HL-60 (cell line): Measurements from ENCODE around the gene NBPF6.

Experiments used
- DNase-seq, 2 experiments: peaks; one replicate each; pipeline ENCODE4 v3.0.0-alpha.2; 2010 to 2020; ENCODE audit warnings: low read depth in 1 of 2, low spot score in 1 of 2
- H3K27ac ChIP-seq: fragments of 250-450 bp; sonication (Bioruptor Pico); replicated peaks from 2 replicates; pipeline ENCODE4 v1.5.1; 2020; ENCODE audit warnings: mild to moderate bottlenecking, moderate library complexity
- H3K27me3 ChIP-seq: fragments of 250-450 bp; sonication (Bioruptor Pico); 2 replicates; pipeline ENCODE4 v1.5.1; 2021; ENCODE audit warnings: mild to moderate bottlenecking, moderate library complexity; ENCODE audit not compliant: insufficient read depth, poor library complexity, severe bottlenecking
- H3K4me3 ChIP-seq: replicated peaks from 2 replicates; pipeline ENCODE4 v1.5.1; 2011; ENCODE audit warnings: mild to moderate bottlenecking, control low read depth, low read length; ENCODE audit not compliant: insufficient read depth
- CTCF ChIP-seq: IDR thresholded peaks from one replicate; pipeline ENCODE4 v1.5.1; 2011; ENCODE audit warnings: low read length, control low read depth, inconsistent platforms; ENCODE audit not compliant: insufficient read depth
- GABPA ChIP-seq: IDR thresholded peaks from 2 replicates; pipeline ENCODE4 v1.6.1; 2012; ENCODE audit warnings: low read depth
- POLR2AphosphoS5 ChIP-seq: IDR thresholded peaks from 2 replicates; pipeline ENCODE4 v1.6.1; 2012; ENCODE audit warnings: low read depth
- REST ChIP-seq: IDR thresholded peaks from 2 replicates; pipeline ENCODE4 v1.6.1; 2012; ENCODE audit warnings: low read depth; ENCODE audit not compliant: insufficient replicate concordance
- SPI1 ChIP-seq: IDR thresholded peaks from 2 replicates; pipeline ENCODE4 v1.6.1; 2012; ENCODE audit warnings: low read depth, mild to moderate bottlenecking, borderline replicate concordance

The NBPF6 gene

GRCh38 chr1:108502138-108502537, 52.0 kb downstream of the NBPF6 start:
- H3K27ac ChIP-seq: no peak overlapping the region
- H3K4me3 ChIP-seq: no peak overlapping the region
- TF ChIP-seq CTCF (no peak), POLR2AphosphoS5 (no peak), SPI1 (no peak), REST (no peak), GABPA (no peak)
- peaks cover 18% of the 10 kb centered on the region for H3K27me3 ChIP-seq
- DNase-seq: no peak

- DNase-seq: no peak
- Histone ChIP-seq H3K27ac (no peak overlapping the region), H3K4me3 (no peak overlapping the region), H3K27me3 (peaks cover 18% of the 10 kb centered on the region)
- TF ChIP-seq REST (no peak), GABPA (no peak), SPI1 (no peak), POLR2AphosphoS5 (no peak), CTCF (no peak)
Observed at GRCh38 chr1:108502624-108503023, 52.5 kb downstream of the NBPF6 start.

GRCh38 chr1:108503062-108503733, 53.1 kb downstream of the NBPF6 start:
- TF ChIP-seq GABPA (no peak), REST (no peak), SPI1 (no peak), CTCF (no peak), POLR2AphosphoS5 (no peak)
- DNase-seq: no peak
- H3K27ac ChIP-seq: no peak overlapping the region
- peaks cover 18% of the 10 kb centered on the region for H3K27me3 ChIP-seq
- no peak overlapping the region for H3K4me3 ChIP-seq
